Fibroblast of lung (primary cell): Measurements from ENCODE around the gene PSPN. TPM values are rescaled to one million over a fixed set of nuclear protein-coding genes. Genes with fewer than 3 reads are reported as not detected.

Experiments used
- DNase-seq, 2 donors: peaks; one replicate each; pipeline versions ENCODE4 v3.0.0 to v3.0.0-alpha.2; 2010; ENCODE audit warnings: low read depth in 2 of 2
- H2AFZ ChIP-seq: 2 replicates; pipeline ENCODE4 v1.5.1; 2012; ENCODE audit warnings: low read length, control low read depth, inconsistent platforms
- H3K27ac ChIP-seq: 2 replicates; pipeline ENCODE4 v1.5.1; 2011; ENCODE audit warnings: low read length, control low read depth; ENCODE audit not compliant: insufficient read depth
- H3K27me3 ChIP-seq: 2 replicates; pipeline ENCODE4 v1.5.1; 2011; ENCODE audit warnings: mild to moderate bottlenecking, low read length; ENCODE audit not compliant: control insufficient read depth, insufficient read depth
- H3K36me3 ChIP-seq: 2 replicates; pipeline ENCODE4 v1.5.1; 2011; ENCODE audit warnings: low read length; ENCODE audit not compliant: control insufficient read depth, insufficient read depth
- H3K4me1 ChIP-seq: 2 replicates; pipeline ENCODE4 v1.5.1; 2011; ENCODE audit warnings: low read length; ENCODE audit not compliant: control insufficient read depth, insufficient read depth; ENCODE audit errors: extremely low read depth
- H3K4me2 ChIP-seq: 2 replicates; pipeline ENCODE4 v1.5.1; 2011; ENCODE audit warnings: low read length, control low read depth; ENCODE audit not compliant: insufficient read depth; ENCODE audit errors: extremely low read depth
- H3K4me3 ChIP-seq, 4 experiments: fragments of 200-600 bp in 1 of 4; sonication (generic) in 1 of 4; replicated peaks in 1 of 4; 2 replicates each; pipeline ENCODE4 v1.5.1; 2011 to 2016; ENCODE audit warnings: low read length in 4 of 4, low read depth in 3 of 4, mild to moderate bottlenecking in 3 of 4, control low read depth in 2 of 4, inconsistent platforms in 1 of 4, mixed read lengths in 1 of 4; ENCODE audit not compliant: insufficient read depth in 1 of 4; ENCODE audit errors: control extremely low read depth in 1 of 4
- H3K79me2 ChIP-seq: 2 replicates; pipeline ENCODE4 v1.5.1; 2012; ENCODE audit warnings: mild to moderate bottlenecking, low read length, inconsistent platforms; ENCODE audit not compliant: control insufficient read depth, insufficient read depth
- H3K9ac ChIP-seq: 2 replicates; pipeline ENCODE4 v1.5.1; 2011; ENCODE audit warnings: mild to moderate bottlenecking, low read length, control low read depth; ENCODE audit not compliant: insufficient read depth
- H3K9me3 ChIP-seq: 2 replicates; pipeline ENCODE4 v1.5.1; 2012; ENCODE audit warnings: low read depth, low read length; ENCODE audit not compliant: control insufficient read depth, insufficient read depth
- H4K20me1 ChIP-seq: 2 replicates; pipeline ENCODE4 v1.5.1; 2011; ENCODE audit warnings: low read length; ENCODE audit not compliant: control insufficient read depth, insufficient read depth; ENCODE audit errors: extremely low read depth
- CTCF ChIP-seq, 2 donors: IDR thresholded peaks in 1 of 2; conservative IDR thresholded peaks in 1 of 2; 1 replicate in 1 of 2; 2 replicates in 1 of 2; pipeline ENCODE4 v1.5.1; 2011 to 2012; ENCODE audit warnings: low read length in 2 of 2, control low read depth in 1 of 2, inconsistent platforms in 1 of 2, low read depth in 1 of 2, mild to moderate bottlenecking in 1 of 2
- EZH2 ChIP-seq: IDR thresholded peaks from 2 replicates; pipeline ENCODE4 v1.5.1; 2012; ENCODE audit warnings: low read length, control low read depth, mild to moderate bottlenecking; ENCODE audit errors: missing control alignments
- polyA plus RNA-seq, 2 donors: library from polyadenylated mRNA; depleted of rRNA in 1 of 2; stranded (reverse) in 1 of 2; unstranded in 1 of 2; fragments of >200 nt; gene quantifications; 2 replicates each; pipeline ENCODE4 v1.2.1, GENCODE V29; 2011 to 2012; ENCODE audit warnings: missing spikeins in 1 of 2
- total RNA-seq: library from RNA; depleted of rRNA; stranded (reverse); fragments of >200 nt; gene quantifications from 2 replicates; pipeline ENCODE4 v1.2.1, GENCODE V29; 2014

The PSPN gene
- total and polyA plus RNA-seq, 2 donors (not counting 1 experiment from before 2014, with no cell fraction given) = 0.25 to 0.99 TPM

DNA sequence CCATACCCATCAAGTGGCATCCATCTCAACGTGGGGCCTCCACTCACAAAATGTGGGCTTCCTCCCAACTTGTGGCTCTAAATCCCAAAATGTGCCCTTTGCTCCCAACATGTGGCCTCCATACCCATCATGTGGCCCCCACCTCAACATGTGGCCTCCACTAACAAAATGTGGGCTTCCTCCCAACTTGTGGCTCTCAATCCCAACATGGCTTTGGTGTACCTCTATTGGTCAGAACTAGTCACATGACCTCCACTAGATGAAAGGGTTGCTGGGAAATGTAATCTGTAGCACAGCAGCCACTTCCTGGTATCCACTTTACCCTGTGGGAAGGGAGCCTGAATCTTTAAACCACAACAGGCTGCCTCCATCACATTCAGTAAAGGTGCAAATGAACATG lies 32.3 kb downstream of the PSPN start:
- Histone ChIP-seq H3K4me2 (no peak overlapping the region), H3K79me2 (no peaks in the 10 kb centered on the region), H3K4me1 (no peaks in the 10 kb centered on the region), H3K27me3 (no peaks in the 10 kb centered on the region), H2AFZ (no peak overlapping the region), H3K9ac (no peak overlapping the region), H4K20me1 (no peaks in the 10 kb centered on the region), H3K4me3 (no peak overlapping the region), H3K9me3 (no peaks in the 10 kb centered on the region), H3K27ac (no peak overlapping the region), H3K36me3 (no peaks in the 10 kb centered on the region)
- no peak for TF ChIP-seq CTCF (conservative IDR thresholded peaks at IDR 0.05 in 1 of 2, IDR thresholded peaks at IDR 0.05 in 1 of 2; ENCODE audit: low read depth in 1 of 2, low read length in 2 of 2)
- no peak for TF ChIP-seq EZH2
- no peak for DNase-seq

DNA sequence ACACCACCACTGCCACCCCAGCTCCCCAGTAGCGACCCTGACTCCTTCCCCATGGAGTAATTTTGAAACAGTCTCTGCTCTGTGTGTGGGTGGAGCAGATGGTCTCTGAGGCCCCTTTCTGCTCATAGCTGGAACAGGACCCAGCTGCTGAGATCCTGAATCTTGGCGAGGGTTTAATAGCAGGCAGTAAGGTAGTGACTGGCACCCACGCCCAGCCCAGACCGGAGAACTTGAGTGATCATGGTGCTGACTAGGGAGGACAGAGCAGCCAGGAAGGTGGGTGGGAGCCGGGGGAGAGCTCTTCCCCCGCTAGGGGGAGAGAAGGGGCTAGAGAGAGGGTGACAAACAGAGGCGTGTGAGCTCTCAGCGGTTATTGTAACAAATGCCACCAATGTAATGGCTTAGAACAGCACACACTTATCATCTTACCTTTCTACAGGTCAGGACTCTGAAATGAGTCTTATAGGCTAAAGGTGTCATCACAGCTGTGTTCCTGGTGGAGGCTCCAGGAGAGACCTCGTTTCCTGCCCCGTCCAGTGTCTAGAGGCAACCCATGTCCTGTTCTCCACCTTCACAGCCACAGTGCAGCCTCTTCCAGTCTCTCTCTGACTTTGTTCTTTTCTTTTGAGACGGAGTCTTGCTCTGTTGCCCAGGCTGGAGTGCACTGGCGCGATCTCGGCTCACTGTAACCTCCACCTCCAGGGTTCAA lies 35.1 kb downstream of the PSPN start:
- Histone ChIP-seq H3K27ac (no peak overlapping the region), H3K9ac (no peak overlapping the region), H4K20me1 (no peaks in the 10 kb centered on the region), H3K79me2 (no peaks in the 10 kb centered on the region), H3K9me3 (no peaks in the 10 kb centered on the region), H3K4me3 (no peak overlapping the region), H2AFZ (no peak overlapping the region), H3K27me3 (no peaks in the 10 kb centered on the region), H3K4me1 (no peaks in the 10 kb centered on the region), H3K36me3 (no peaks in the 10 kb centered on the region), H3K4me2 (no peak overlapping the region)
- DNase-seq = no peak
- TF ChIP-seq CTCF (conservative IDR thresholded peaks at IDR 0.05 in 1 of 2, IDR thresholded peaks at IDR 0.05 in 1 of 2; ENCODE audit: low read depth in 1 of 2, low read length in 2 of 2) (no peak), EZH2 (no peak)

DNA sequence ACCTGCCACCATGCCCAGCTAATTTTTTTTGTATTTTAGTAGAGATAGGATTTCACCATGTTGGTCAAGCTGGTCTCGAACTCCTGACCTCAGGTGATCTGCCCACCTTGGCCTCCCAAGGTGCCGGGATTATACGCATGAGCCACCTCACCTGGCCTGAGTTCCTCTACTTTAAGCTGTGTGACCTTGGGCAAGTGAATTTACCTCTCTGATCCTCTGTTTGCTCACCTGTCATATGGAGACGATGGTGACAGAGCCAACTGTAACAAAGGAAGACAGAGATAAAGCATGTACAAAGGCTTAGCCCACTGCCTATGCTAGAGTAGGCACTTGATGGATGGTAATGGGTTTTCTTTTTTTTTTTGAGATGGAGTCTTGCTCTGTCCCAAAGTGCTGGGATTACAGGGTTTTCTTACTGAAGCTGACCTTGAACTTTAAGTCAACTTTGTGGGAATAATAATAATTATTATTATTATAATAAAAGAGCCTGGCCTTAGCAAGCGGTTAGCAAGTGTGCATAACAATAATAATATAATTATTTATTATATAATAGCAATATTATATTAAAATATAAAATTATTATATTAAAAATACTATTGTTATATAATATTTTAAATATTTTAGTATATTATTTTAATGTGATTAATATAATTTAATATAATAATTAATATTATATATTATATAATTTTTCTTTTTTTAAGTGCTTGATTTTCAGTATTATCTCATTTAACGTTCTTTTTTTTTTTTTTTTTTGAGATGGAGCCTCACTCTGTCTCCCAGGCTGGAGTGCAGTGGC lies 41.0 kb downstream of the PSPN start:
- Histone ChIP-seq H3K9me3 (no peaks in the 10 kb centered on the region), H3K79me2 (no peaks in the 10 kb centered on the region), H3K4me3 (no peak overlapping the region), H3K36me3 (no peaks in the 10 kb centered on the region), H3K4me1 (no peaks in the 10 kb centered on the region), H2AFZ (no peak overlapping the region), H3K27me3 (no peaks in the 10 kb centered on the region), H3K4me2 (no peak overlapping the region), H3K27ac (no peak overlapping the region), H3K9ac (no peak overlapping the region), H4K20me1 (no peaks in the 10 kb centered on the region)
- TF ChIP-seq EZH2 (no peak), CTCF (conservative IDR thresholded peaks at IDR 0.05 in 1 of 2, IDR thresholded peaks at IDR 0.05 in 1 of 2; ENCODE audit: low read depth in 1 of 2, low read length in 2 of 2) (no peak)
- DNase-seq = no peak
